ENCODE measurements around the gene LGALS9. TPM values are rescaled to one million over a fixed set of nuclear protein-coding genes. Genes with fewer than 3 reads are reported as not detected.

The LGALS9 gene
- total RNA-seq, 2 experiments from 2014 or later: 38.3 to 39.8 TPM

DNA sequence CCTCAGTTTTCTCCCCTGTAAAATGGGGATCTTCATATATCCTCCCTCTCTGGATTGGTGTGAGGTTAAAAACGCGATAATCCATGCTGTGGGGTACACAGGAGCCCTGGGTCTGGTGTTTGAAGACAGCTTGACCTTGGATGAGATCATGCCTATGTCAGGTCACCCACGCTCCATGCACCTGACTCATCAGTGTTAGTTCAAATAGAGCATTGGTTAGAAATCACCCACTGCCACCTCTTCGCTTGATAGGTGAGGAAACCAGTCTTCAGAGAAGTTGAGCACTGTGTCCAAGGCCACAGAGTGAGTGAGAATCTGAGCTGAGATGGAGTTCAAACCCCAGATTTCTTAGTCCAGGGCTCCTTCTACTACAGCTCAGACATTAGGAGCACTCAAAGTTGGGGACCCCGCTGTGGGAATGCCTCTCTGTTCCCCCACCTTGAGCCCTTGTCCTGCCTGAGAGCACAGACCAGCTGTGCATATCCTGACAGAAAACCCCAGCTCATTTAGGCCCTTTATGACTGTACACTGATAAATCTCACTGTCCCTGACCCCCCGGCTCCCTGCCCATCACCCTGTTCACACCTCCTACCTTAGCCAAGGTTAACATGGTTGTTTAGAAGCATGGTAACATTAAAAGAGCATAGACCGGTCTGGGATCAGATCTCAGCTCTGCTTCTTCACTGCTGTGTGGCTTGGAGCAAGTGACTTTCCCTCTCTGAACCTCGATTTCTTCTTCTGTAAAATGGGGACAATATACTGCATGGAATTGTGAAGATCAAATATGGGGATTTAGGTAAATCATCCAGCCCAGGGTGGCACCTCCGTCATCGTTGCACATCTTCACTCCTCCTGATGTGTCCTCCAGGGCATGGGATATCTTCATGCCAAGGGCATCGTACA, 22.4 kb upstream of the LGALS9 start:
- no peak overlapping the region for H3K4me3 Mint-ChIP-seq
- H3K27me3 Mint-ChIP-seq: no peaks in the 10 kb centered on the region
- no peaks in the 10 kb centered on the region for H3K4me1 Mint-ChIP-seq (ENCODE audit: low read depth)
- ATAC-seq (ENCODE audit: poor library complexity) (no peak), DNase-seq (no peak)
- intact Hi-C loops (cut with DNase I, micrococcal nuclease): no loop called here
- no peaks in the 10 kb centered on the region for H3K9me3 Mint-ChIP-seq
- H3K27ac Mint-ChIP-seq: no peak overlapping the region
- H3K4me3 ChIP-seq (ENCODE audit: low read length): no peak overlapping the region
- no peaks in the 10 kb centered on the region for H3K4me1 ChIP-seq (ENCODE audit: insufficient read depth, low read length)
- peaks cover 42% of the 10 kb centered on the region for H3K36me3 ChIP-seq (ENCODE audit: insufficient read depth, low read length)
- no peaks in the 10 kb centered on the region for H3K9me3 ChIP-seq (ENCODE audit: control insufficient read depth in 1 of 2, insufficient read depth in 1 of 2, low read length in 2 of 2)
- peaks cover 50% of the 10 kb centered on the region for H3K36me3 Mint-ChIP-seq (ENCODE audit: low read depth)
- no peak overlapping the region for H3K27ac ChIP-seq (ENCODE audit: low read depth in 1 of 2, low read length in 2 of 2)
- ChIA-PET POLR2A (no interaction called here), CTCF (no interaction called here)
- TF ChIP-seq, protein P1, sequence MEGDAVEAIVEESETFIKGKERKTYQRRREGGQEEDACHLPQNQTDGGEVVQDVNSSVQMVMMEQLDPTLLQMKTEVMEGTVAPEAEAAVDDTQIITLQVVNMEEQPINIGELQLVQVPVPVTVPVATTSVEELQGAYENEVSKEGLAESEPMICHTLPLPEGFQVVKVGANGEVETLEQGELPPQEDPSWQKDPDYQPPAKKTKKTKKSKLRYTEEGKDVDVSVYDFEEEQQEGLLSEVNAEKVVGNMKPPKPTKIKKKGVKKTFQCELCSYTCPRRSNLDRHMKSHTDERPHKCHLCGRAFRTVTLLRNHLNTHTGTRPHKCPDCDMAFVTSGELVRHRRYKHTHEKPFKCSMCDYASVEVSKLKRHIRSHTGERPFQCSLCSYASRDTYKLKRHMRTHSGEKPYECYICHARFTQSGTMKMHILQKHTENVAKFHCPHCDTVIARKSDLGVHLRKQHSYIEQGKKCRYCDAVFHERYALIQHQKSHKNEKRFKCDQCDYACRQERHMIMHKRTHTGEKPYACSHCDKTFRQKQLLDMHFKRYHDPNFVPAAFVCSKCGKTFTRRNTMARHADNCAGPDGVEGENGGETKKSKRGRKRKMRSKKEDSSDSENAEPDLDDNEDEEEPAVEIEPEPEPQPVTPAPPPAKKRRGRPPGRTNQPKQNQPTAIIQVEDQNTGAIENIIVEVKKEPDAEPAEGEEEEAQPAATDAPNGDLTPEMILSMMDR (IDR thresholded peaks at IDR 0.05): no peak
- no peaks in the 10 kb centered on the region for H3K27me3 ChIP-seq (ENCODE audit: control insufficient read depth in 1 of 2, insufficient read depth in 2 of 2, low read length in 2 of 2)

DNA sequence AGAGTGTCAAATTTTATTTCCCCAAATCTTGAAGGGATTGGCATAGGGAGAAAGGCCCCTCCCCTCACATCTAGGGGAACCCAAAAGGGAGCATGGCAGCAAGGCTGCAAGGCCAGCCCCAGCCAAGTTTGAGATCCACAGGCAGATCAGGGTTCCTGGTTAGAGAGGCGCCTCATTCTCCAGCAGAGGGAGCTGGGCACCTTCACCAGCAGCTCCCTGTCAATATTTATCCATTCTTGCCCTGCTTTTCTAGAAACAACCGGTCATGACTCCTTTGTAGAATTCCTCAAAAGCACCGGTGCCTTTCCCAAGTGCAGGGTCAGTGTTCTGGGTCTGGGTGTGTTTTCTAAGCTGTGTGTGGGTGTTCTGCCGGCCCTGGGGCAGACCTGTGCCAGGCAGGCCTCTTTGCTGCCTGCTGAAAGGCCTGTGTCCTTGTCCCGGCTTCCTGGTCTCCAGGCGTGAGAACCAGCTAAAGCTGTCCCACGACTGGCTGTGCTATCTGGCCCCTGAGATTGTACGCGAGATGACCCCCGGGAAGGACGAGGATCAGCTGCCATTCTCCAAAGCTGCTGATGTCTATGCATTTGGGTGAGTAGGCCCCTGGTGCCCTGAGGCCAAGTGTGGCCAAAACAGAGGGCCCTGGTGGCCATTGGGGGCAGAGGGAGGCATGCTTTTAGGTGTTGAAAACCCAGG, 21.2 kb upstream of the LGALS9 start:
- intact Hi-C loops (cut with DNase I, micrococcal nuclease): no loop called here
- CTCF ChIA-PET: interaction anchor here (1.2 kb wide), 1 partner anchor 41 kb away, joined by 8 read pairs; no protein-coding TSS in a partner anchor

DNA sequence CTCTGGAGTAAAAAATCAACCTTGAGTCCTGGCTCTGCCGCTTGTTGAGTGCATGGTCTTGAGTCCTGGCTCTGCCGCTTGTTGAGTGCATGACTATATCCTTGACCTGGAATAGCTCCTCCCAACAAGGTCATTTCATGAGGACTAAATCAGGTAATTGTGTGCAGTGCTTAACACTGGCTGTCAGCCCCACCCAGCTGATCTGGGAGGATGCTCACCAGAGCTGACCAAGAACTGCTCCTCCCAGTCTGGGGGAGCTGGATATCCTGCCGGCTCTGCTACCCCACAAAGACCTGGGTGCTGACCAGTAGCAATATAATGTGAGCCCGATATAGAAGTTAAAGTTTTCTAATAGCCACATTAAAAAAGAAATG, 20.7 kb upstream of the LGALS9 start:
- H3K4me1 Mint-ChIP-seq (ENCODE audit: low read depth): no peaks in the 10 kb centered on the region
- no peak for DNase-seq
- H3K9me3 Mint-ChIP-seq: no peaks in the 10 kb centered on the region
- Histone ChIP-seq H3K27ac (ENCODE audit: low read depth in 1 of 2, low read length in 2 of 2) (no peak overlapping the region), H3K4me1 (ENCODE audit: insufficient read depth, low read length) (no peaks in the 10 kb centered on the region), H3K9me3 (ENCODE audit: control insufficient read depth in 1 of 2, insufficient read depth in 1 of 2, low read length in 2 of 2) (no peaks in the 10 kb centered on the region), H3K27me3 (ENCODE audit: control insufficient read depth in 1 of 2, insufficient read depth in 2 of 2, low read length in 2 of 2) (no peaks in the 10 kb centered on the region), H3K36me3 (ENCODE audit: insufficient read depth, low read length) (peaks cover 39% of the 10 kb centered on the region), H3K4me3 (ENCODE audit: low read length) (no peak overlapping the region)
- peaks cover 66% of the 10 kb centered on the region for H3K36me3 Mint-ChIP-seq (ENCODE audit: low read depth)
- intact Hi-C loops (cut with DNase I, micrococcal nuclease): no loop called here
- H3K4me3 Mint-ChIP-seq: no peak overlapping the region
- H3K27me3 Mint-ChIP-seq: no peaks in the 10 kb centered on the region
- H3K27ac Mint-ChIP-seq: no peak overlapping the region
- TF ChIP-seq, protein P1 (IDR thresholded peaks at IDR 0.05): no peak
- ChIA-PET CTCF (interaction anchor here (1.2 kb wide), 1 partner anchor 41 kb away, joined by 8 read pairs; no protein-coding TSS in a partner anchor), POLR2A (no interaction called here)
- ATAC-seq (ENCODE audit: poor library complexity): no peak

More for the DNA sequence above, 21.2 kb upstream of the LGALS9 start:
- Mint-ChIP-seq H3K9me3 (no peaks in the 10 kb centered on the region), H3K36me3 (ENCODE audit: low read depth) (peaks cover 60% of the 10 kb centered on the region), H3K4me3 (no peak overlapping the region), H3K27ac (no peak overlapping the region), H3K27me3 (no peaks in the 10 kb centered on the region), H3K4me1 (ENCODE audit: low read depth) (no peaks in the 10 kb centered on the region)
- Histone ChIP-seq H3K9me3 (ENCODE audit: control insufficient read depth in 1 of 2, insufficient read depth in 1 of 2, low read length in 2 of 2) (no peaks in the 10 kb centered on the region), H3K27me3 (ENCODE audit: control insufficient read depth in 1 of 2, insufficient read depth in 2 of 2, low read length in 2 of 2) (no peaks in the 10 kb centered on the region), H3K27ac (ENCODE audit: low read depth in 1 of 2, low read length in 2 of 2) (no peak overlapping the region), H3K36me3 (ENCODE audit: insufficient read depth, low read length) (peaks cover 43% of the 10 kb centered on the region), H3K4me3 (ENCODE audit: low read length) (no peak overlapping the region), H3K4me1 (ENCODE audit: insufficient read depth, low read length) (no peaks in the 10 kb centered on the region)
- POLR2A ChIA-PET: no interaction called here
- DNase-seq (peak in 5 of 14 experiments; percentile 14 to 50 (median 28)), ATAC-seq (ENCODE audit: poor library complexity) (no peak)
- TF ChIP-seq, protein P1 (IDR thresholded peaks at IDR 0.05): peak; percentile 24

Measured in CD4-positive, alpha-beta T cell (primary cell).